ENCODE data around the gene USP2. TPM values are rescaled to one million over a fixed set of nuclear protein-coding genes. Genes with fewer than 3 reads are reported as not detected.

USP2 gene, protein sequence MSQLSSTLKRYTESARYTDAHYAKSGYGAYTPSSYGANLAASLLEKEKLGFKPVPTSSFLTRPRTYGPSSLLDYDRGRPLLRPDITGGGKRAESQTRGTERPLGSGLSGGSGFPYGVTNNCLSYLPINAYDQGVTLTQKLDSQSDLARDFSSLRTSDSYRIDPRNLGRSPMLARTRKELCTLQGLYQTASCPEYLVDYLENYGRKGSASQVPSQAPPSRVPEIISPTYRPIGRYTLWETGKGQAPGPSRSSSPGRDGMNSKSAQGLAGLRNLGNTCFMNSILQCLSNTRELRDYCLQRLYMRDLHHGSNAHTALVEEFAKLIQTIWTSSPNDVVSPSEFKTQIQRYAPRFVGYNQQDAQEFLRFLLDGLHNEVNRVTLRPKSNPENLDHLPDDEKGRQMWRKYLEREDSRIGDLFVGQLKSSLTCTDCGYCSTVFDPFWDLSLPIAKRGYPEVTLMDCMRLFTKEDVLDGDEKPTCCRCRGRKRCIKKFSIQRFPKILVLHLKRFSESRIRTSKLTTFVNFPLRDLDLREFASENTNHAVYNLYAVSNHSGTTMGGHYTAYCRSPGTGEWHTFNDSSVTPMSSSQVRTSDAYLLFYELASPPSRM
- total RNA-seq: 0.20 and 0.22 TPM in 2 replicates

DNA sequence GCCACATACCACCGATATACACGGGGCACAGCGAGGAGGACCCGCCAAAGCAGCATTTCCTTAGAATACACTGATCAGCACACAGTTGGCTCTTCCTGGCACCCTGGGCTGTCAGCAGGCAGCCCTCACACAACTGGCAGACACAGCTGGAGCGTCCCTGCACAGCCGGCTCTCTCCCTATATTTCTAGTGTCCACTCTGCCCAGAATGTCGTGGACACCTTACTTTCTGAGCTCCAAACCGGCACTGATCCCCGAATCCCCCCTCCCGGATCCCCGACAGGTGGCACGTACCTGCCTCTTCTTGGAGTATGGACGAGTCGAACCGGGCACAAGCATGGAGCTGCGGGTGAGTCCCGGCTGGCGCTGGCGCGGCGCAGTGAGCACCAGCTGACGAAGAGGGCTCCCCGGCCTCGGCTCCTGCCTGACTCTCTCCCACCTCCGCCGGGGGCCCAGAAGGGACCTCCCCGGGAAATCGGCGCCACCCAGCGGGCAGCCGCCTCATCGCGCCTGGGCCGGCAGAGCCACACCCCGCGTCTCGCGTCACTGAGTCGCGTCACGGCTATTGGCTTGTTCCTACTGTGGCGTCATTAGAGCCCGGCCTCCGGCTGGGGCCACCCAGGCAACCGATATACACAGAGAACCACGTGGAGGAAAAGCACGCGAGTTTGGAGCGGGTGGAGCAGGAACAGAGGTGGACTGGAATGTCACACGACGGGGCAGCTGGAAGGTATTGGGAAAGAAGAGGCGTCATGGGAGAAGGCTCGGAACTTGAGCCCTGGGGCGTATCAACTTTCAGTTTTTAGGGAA lies at the start of gene USP2:
Gene USP2 (minus strand): TSS at position 510 of the 808 bp plus-strand sequence. CDS start 8,210 bp downstream, outside the sequence.
- DNase-seq (ENCODE audit: low read depth in 2 of 2): peak; percentile 93 to 98

GRCh38 chr11:119427279-119427678 lies 45.8 kb upstream of the USP2 start:
- DNase-seq (ENCODE audit: low read depth in 2 of 2): no peak

GRCh38 chr11:119426142-119426541 lies 44.7 kb upstream of the USP2 start:
- DNase-seq (ENCODE audit: low read depth in 2 of 2): no peak

- no peak for DNase-seq (ENCODE audit: low read depth in 2 of 2)
Measured at GRCh38 chr11:119424775-119425174, 43.3 kb upstream of the USP2 start.

GRCh38 chr11:119424276-119424675 lies 42.8 kb upstream of the USP2 start:
- no peak for DNase-seq (ENCODE audit: low read depth in 2 of 2)

DNA sequence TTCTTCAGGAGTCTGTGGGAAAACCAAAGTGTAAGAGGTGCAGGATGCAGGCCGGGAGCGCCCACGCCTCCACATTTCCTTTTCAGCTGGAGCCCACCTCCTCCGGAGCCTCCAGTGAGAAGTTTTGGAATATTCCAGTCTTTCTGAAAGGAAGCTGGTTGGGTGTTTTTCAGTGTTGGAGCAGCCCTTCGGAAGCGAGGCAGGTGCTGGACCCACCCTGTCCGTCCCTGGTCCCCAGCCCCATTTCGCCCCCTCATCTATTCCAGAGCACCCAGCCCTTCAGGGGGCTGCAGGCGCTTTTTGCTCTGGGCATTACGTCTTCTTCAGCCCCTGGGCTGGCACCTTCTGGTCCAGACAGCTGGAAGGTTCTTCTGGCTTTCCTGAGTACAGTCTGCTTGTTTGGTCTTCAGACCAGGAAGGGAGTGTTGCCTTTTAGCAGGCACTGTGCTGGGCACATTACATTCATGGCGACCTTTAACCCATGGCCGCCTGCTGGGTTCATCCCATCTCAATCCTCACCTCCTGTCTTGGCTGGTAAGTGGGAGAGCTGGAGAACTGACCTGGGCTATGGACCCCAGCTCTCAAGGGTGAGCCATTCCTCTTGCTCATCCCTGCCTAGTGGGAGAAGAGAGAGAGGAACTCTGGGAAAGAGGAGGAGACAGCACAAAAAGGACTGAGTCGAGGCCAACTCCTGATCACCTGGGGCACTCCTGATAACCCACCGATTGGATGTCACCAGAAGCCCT lies 42.2 kb upstream of the USP2 start:
- no peak for DNase-seq (ENCODE audit: low read depth in 2 of 2)

DNA sequence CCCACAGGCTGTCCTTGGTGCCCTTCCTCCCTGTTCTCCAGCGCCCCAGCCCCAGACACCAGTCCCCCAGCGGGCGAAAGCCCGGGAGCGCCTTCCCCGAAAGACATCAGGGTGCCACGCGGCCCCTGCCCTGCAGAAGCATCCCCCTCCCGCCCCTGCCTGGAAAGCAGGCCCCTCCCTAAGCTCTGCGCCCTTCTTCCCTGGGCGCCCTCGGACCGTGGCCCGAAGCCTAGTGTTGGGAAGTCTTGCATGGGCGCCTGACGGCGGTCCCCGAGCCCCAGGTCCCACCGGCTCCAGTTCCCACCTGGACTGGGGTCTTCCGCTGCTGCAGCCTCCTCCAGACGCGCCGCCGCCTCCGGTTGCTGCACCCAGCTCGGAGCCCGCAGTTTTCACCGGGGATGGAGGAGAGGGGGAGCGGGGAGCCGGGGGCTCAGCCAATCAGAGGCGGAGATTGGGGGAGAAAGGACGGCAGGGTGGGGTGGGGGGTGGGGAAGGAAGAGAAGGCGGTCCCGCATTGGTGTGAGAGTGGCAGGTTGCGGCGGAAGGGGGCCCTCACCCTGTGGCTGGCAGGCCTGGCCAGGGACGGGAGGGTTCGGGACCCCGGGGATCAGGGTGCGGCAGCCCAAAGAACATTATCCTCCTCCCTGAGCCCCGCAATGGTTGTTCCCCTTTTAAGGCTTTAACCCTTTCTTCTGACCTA lies 41.5 kb upstream of the USP2 start, which contains the start of gene THY1:
Gene THY1 (minus strand): TSS at position 364 of the 700 bp plus-strand sequence. CDS start 2,267 bp downstream, outside the sequence.
- no peak for DNase-seq (ENCODE audit: low read depth in 2 of 2)

DNA sequence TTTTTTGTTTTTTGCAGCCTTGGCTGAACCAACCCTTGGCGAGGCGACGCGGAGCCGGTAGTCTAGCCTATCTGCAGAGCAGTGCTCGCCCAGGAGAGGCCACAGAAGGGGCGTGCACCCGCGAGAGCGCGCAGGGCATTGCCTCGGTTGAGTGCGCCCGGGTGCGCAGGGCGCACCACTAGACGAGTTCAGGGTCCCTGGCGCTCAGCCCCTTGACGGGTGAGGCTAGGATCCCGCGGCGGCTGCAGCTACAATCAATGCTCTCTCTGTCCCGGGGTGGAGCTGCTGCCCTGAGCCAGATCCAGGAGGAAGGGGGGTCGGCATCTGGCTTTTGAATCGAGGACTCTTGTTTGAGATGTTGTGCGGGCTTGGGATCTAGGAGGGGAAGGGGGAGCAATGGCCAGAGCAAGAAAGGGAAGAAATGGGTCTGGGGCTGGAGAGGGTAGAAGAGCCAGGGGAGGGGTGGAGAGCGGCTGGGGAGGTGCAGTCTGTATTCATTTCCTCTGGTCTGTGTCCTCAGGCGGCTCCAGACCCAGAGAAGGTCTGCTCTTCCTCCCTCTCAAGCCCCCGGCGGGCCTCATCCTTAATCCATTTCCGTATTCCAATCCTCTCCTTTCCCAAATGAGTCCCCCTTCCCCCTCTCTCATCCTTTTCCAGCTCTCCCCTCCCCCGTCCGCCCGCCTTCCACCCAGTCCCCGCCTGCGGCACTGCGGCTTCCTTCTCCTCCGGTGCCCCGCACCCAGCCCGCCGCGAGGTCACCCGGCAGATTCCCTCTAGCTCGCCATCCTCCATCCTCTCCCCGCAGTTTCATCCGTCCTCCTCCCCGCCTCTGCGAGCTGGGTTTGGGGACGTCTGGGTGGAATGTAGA lies 40.7 kb upstream of the USP2 start:
- no peak for DNase-seq (ENCODE audit: low read depth in 2 of 2)

GRCh38 chr11:119421351-119421750 lies 39.9 kb upstream of the USP2 start:
- no peak for DNase-seq (ENCODE audit: low read depth in 2 of 2)

GRCh38 chr11:119420631-119421030 lies 39.1 kb upstream of the USP2 start:
- no peak for DNase-seq (ENCODE audit: low read depth in 2 of 2)

DNA sequence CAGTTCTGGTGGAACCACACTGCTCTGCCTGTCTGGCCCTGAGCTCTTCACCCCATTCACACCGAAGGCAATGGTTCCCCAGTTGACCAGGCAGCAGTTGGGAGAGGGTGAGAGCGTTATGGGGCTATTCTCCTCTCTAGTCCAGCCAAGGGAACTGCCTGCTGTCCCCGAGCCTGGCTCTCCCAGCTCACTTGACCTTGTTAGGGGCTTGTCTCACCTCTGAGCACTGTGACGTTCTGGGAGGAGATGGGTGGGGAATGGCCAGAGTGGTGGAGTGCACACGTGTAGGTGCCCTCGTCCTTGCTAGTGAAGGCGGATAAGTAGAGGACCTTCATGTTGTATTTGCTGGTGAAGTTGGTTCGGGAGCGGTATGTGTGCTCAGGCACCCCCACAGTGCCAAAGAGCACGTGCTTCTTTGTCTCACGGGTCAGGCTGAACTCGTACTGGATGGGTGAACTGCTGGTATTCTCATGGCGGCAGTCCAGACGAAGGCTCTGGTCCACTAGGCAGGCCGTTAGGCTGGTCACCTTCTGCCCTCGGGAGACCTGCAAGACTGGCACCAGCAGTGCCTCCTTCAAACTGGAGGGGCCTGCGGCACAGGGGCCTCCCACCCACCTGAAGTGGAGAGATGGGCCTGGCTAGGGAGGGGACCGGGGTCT lies 38.5 kb upstream of the USP2 start:
- DNase-seq (ENCODE audit: low read depth in 2 of 2): no peak

- DNase-seq (ENCODE audit: low read depth in 2 of 2): no peak
Measured at GRCh38 chr11:119419246-119419645, 37.8 kb upstream of the USP2 start.

DNA sequence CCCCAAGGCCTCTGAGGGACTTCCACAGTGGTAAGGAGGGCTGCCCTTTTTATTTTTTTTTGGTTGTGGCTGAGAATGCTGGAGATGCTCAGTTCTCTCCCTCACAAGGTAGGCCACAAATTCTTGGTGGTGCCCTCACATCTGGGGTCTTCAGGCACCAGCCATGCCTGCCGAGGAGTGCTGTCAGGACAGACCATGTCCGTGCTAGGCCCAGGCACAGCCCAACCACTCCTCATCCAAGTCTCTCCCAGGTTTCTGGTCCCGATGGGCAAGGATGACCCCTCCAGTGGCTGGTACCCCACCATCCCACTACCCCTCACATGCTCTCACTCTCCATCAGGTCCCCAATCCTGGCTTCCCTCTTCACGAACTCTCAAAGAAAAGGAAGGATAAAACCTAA lies 37.3 kb upstream of the USP2 start:
- DNase-seq (ENCODE audit: low read depth in 2 of 2): no peak

- DNase-seq (ENCODE audit: low read depth in 2 of 2): no peak
Measured at GRCh38 chr11:119417726-119418540, 36.4 kb upstream of the USP2 start.

GRCh38 chr11:119416606-119417580 lies 35.4 kb upstream of the USP2 start:
- no peak for DNase-seq (ENCODE audit: low read depth in 2 of 2)

- no peak for DNase-seq (ENCODE audit: low read depth in 2 of 2)
Measured at GRCh38 chr11:119415966-119416365, 34.5 kb upstream of the USP2 start.

DNA sequence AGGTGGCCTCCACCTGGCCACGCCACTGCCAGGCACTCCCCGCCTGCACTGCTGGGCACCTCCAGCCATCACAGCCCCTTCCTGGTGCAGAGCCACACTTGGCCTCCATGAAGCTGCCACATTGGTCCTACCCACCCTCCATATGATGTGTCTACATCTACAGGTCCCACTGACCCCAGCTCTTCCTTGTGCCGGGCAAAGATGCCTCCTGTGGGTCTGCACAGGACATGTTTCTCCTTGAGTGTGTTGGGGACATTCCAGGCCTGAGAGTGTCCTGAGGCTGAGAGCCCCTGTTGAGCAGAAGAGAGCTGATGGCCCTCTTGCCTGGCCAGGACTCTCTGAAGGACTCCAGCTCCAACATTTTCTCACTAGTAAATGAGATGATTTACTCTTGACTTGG lies 34.0 kb upstream of the USP2 start:
- no peak for DNase-seq (ENCODE audit: low read depth in 2 of 2)

Data from lung microvascular endothelial cell (primary cell).